GM21515 (cell line): Measurements from ENCODE around the gene GALNT1.
"Not testable (repeated sequence)": the region's sequence is repeated elsewhere in the genome, so short reads cannot be mapped to it uniquely, and the experiment has no call there.

Experiments
- ATAC-seq: cut with Tn5 transposase; IDR thresholded peaks from one replicate; pipeline ENCODE4 v1.9.1; 2021; ENCODE audit not compliant: unreplicated experiment

GALNT1 gene

GRCh38 chr18:35581546-35581897 lies at the start of gene GALNT1:
TSS of gene GALNT1 (plus strand) at chr18:35581740. CDS start at chr18:35654663, 72,923 bp downstream.
- ATAC-seq, result no peak

- no peak for ATAC-seq
These were observed 47.6 kb upstream of the GALNT1 start for GRCh38 chr18:35533916-35534405.

- ATAC-seq, result no peak
These were observed 46.2 kb upstream of the GALNT1 start for GRCh38 chr18:35535297-35535696.

- ATAC-seq, result no peak
These were observed 39.2 kb upstream of the GALNT1 start for GRCh38 chr18:35542356-35542755.

- ATAC-seq, result no peak
These were observed 34.4 kb upstream of the GALNT1 start for GRCh38 chr18:35547008-35547605.

GRCh38 chr18:35549564-35549963 lies 32.0 kb upstream of the GALNT1 start:
- ATAC-seq, result no peak

GRCh38 chr18:35553300-35553699 lies 28.2 kb upstream of the GALNT1 start:
- no peak for ATAC-seq

GRCh38 chr18:35555538-35555937 lies 26.0 kb upstream of the GALNT1 start:
- ATAC-seq, result not testable (repeated sequence)

GRCh38 chr18:35559867-35560266 lies 21.7 kb upstream of the GALNT1 start:
- no peak for ATAC-seq

- ATAC-seq, result peak; percentile 84
These were observed 16.6 kb upstream of the GALNT1 start for GRCh38 chr18:35564795-35565453.

GRCh38 chr18:35566019-35566418 lies 15.5 kb upstream of the GALNT1 start:
- no peak for ATAC-seq

- ATAC-seq, result no peak
These were observed 11.4 kb upstream of the GALNT1 start for GRCh38 chr18:35570182-35570581.

- no peak for ATAC-seq
These were observed 10.4 kb upstream of the GALNT1 start for GRCh38 chr18:35571138-35571537.

- no peak for ATAC-seq
These were observed 8.9 kb upstream of the GALNT1 start for GRCh38 chr18:35572644-35573043.

- ATAC-seq, result no peak
These were observed 8.0 kb upstream of the GALNT1 start for GRCh38 chr18:35573531-35573930.

GRCh38 chr18:35576240-35576845 lies 5.2 kb upstream of the GALNT1 start:
- not testable (repeated sequence) for ATAC-seq

- ATAC-seq, result peak; percentile 36
These were observed 4.3 kb upstream of the GALNT1 start for GRCh38 chr18:35577045-35577848.

- no peak for ATAC-seq
These were observed 3.1 kb upstream of the GALNT1 start for GRCh38 chr18:35578481-35578880.

- ATAC-seq, result no peak
These were observed 2.6 kb upstream of the GALNT1 start for GRCh38 chr18:35578936-35579335.

- peak; percentile 49 for ATAC-seq
These were observed 620 bp upstream of the GALNT1 start for GRCh38 chr18:35580701-35581539.
